HepG2 (cell line): ENCODE measurements around the gene SCRT2. TPM values are rescaled to one million over a fixed set of nuclear protein-coding genes. Genes with fewer than 3 reads are reported as not detected.

Experiments used
- ARID2 ChIP-seq: sonication (generic); formaldehyde crosslinking; IDR thresholded peaks from 2 replicates; pipeline ENCODE4 v1.8.1; 2022; ENCODE audit warnings: mild to moderate bottlenecking, missing genetic modification reagents, borderline replicate concordance
- ELF3 ChIP-seq: IDR thresholded peaks from 2 replicates; pipeline ENCODE4 v1.6.1; 2016; ENCODE audit warnings: missing genetic modification reagents, missing compliant biosample characterization
- FIP1L1 ChIP-seq: fragments of 200-400 bp; formaldehyde crosslinking; IDR thresholded peaks from 2 replicates; pipeline ENCODE4 v1.6.1; 2018; ENCODE audit warnings: low read depth, mild to moderate bottlenecking, low read length, moderate library complexity, borderline replicate concordance; ENCODE audit not compliant: insufficient read depth
- FOXK1 ChIP-seq: sonication (generic); formaldehyde crosslinking; IDR thresholded peaks from 2 replicates; pipeline ENCODE4 v1.4.0; 2020; ENCODE audit warnings: low read depth, missing genetic modification reagents, borderline replicate concordance
- FOXK2 ChIP-seq: fragments of 450-650 bp; IDR thresholded peaks from 2 replicates; pipeline ENCODE4 v1.6.1; 2016
- HDAC1 ChIP-seq: sonication (generic); formaldehyde crosslinking; IDR thresholded peaks from 2 replicates; pipeline ENCODE4 v1.5.1; 2020; ENCODE audit warnings: mild to moderate bottlenecking, missing genetic modification reagents
- HMG20A ChIP-seq: IDR thresholded peaks from 2 replicates; pipeline ENCODE4 v1.6.1; 2016; ENCODE audit warnings: borderline replicate concordance
- HOXA7 ChIP-seq: sonication (generic); formaldehyde crosslinking; IDR thresholded peaks from 2 replicates; pipeline ENCODE4 v1.8.1; 2022; ENCODE audit warnings: mild to moderate bottlenecking, missing genetic modification reagents, moderate library complexity
- JUNB ChIP-seq: sonication (generic); formaldehyde crosslinking; IDR thresholded peaks from 2 replicates; pipeline ENCODE4 v1.8.0; 2022; ENCODE audit warnings: missing genetic modification reagents, mild to moderate bottlenecking, borderline replicate concordance
- KDM5B ChIP-seq: sonication (generic); formaldehyde crosslinking; IDR thresholded peaks from 2 replicates; pipeline ENCODE4 v1.4.0; 2020; ENCODE audit warnings: missing genetic modification reagents, mild to moderate bottlenecking, borderline replicate concordance
- MXD1 ChIP-seq: sonication (generic); formaldehyde crosslinking; IDR thresholded peaks from 2 replicates; pipeline ENCODE4 v1.4.0; 2020; ENCODE audit warnings: mild to moderate bottlenecking, missing genetic modification reagents
- NAIF1 ChIP-seq: sonication (generic); formaldehyde crosslinking; IDR thresholded peaks from 2 replicates; pipeline ENCODE4 v1.5.0; 2020; ENCODE audit warnings: mild to moderate bottlenecking, missing genetic modification reagents, borderline replicate concordance
- RNF2 ChIP-seq: fragments of 450-650 bp; conservative IDR thresholded peaks from 2 replicates; pipeline ENCODE4 v1.6.1; 2016; ENCODE audit warnings: low read depth
- SP140L ChIP-seq: sonication (generic); formaldehyde crosslinking; IDR thresholded peaks from 2 replicates; pipeline ENCODE4 v1.4.0; 2020; ENCODE audit warnings: missing genetic modification reagents, borderline replicate concordance
- TARDBP ChIP-seq: sonication (generic); formaldehyde crosslinking; IDR thresholded peaks from 2 replicates; pipeline ENCODE4 v1.8.0; 2022; ENCODE audit warnings: mild to moderate bottlenecking, missing genetic modification reagents
- TBP ChIP-seq: sonication (generic); formaldehyde crosslinking; IDR thresholded peaks from 2 replicates; pipeline ENCODE4 v1.5.0; 2020; ENCODE audit warnings: missing genetic modification reagents
- ZC3H13 ChIP-seq: sonication (generic); formaldehyde crosslinking; IDR thresholded peaks from 2 replicates; pipeline ENCODE4 v1.8.1; 2023; ENCODE audit warnings: mild to moderate bottlenecking, missing genetic modification reagents, moderate library complexity
- ZNF337 ChIP-seq: sonication (generic); formaldehyde crosslinking; IDR thresholded peaks from 2 replicates; pipeline ENCODE4 v1.5.1; 2020; ENCODE audit warnings: missing genetic modification reagents, low read depth, mild to moderate bottlenecking, borderline replicate concordance
- ZNF343 ChIP-seq: sonication (generic); formaldehyde crosslinking; IDR thresholded peaks from 2 replicates; pipeline ENCODE4 v1.4.0; 2020; ENCODE audit warnings: mild to moderate bottlenecking, missing genetic modification reagents
- ZNF350 ChIP-seq: sonication (generic); formaldehyde crosslinking; IDR thresholded peaks from 2 replicates; pipeline ENCODE4 v1.4.0; 2020; ENCODE audit warnings: mild to moderate bottlenecking, low read depth, missing genetic modification reagents, borderline replicate concordance
- ZNF773 ChIP-seq: sonication (generic); formaldehyde crosslinking; IDR thresholded peaks from 2 replicates; pipeline ENCODE4 v1.4.0; 2020; ENCODE audit warnings: missing genetic modification reagents, borderline replicate concordance
- ZNF788 ChIP-seq: sonication (generic); formaldehyde crosslinking; IDR thresholded peaks from 2 replicates; pipeline ENCODE4 v1.5.0; 2020; ENCODE audit warnings: mild to moderate bottlenecking, missing genetic modification reagents, borderline replicate concordance
- ZNF816 ChIP-seq: sonication (generic); formaldehyde crosslinking; IDR thresholded peaks from 2 replicates; pipeline ENCODE4 v1.8.0; 2022; ENCODE audit warnings: missing genetic modification reagents, mild to moderate bottlenecking, borderline replicate concordance
- ZNF878 ChIP-seq: sonication (generic); formaldehyde crosslinking; IDR thresholded peaks from 2 replicates; pipeline ENCODE4 v1.8.1; 2023; ENCODE audit warnings: mild to moderate bottlenecking, missing genetic modification reagents, moderate library complexity
- ZSCAN20 ChIP-seq: sonication (generic); formaldehyde crosslinking; IDR thresholded peaks from 2 replicates; pipeline ENCODE4 v1.4.0; 2020; ENCODE audit warnings: missing genetic modification reagents, mild to moderate bottlenecking, borderline replicate concordance
- polyA plus RNA-seq, 8 experiments: library from polyadenylated mRNA; depleted of rRNA in 3 of 8; stranded (reverse) in 7 of 8; unstranded in 1 of 8; fragments of >200 nt; fragmentation: Illumina TruSeq in 4 of 8; extraction: Trizol in 4 of 8; gene quantifications; 2 replicates each; pipeline versions ENCODE4 v1.2.1 to v1.2.3, GENCODE V29; 2011 to 2016; ENCODE audit warnings: low read depth in 4 of 8, missing spikeins in 1 of 8, mixed read lengths in 1 of 8; ENCODE audit not compliant: insufficient read depth in 1 of 8
- total RNA-seq, 5 experiments: library from RNA; depleted of rRNA; stranded (reverse); fragments of >200 nt; fragmentation: Illumina TruSeq; extraction: Trizol; gene quantifications; 2 replicates each; pipeline ENCODE4 v1.2.3, GENCODE V29; 2016; ENCODE audit warnings: low read depth in 1 of 5
- TF ChIP-seq, protein P1 (sequence below): IDR thresholded peaks from 2 replicates; pipeline ENCODE4 v1.6.1; 2016; ENCODE audit warnings: missing compliant biosample characterization, missing genetic modification reagents, borderline replicate concordance
- TF ChIP-seq, protein P2 (sequence below): IDR thresholded peaks from 2 replicates; pipeline ENCODE4 v1.6.1; 2012; ENCODE audit warnings: low read depth, low read length, improper control_type of control experiment

Gene SCRT2
- total and polyA plus RNA-seq, 2 of the 13 experiments (the other 11 are each of a cell fraction or from before 2014, with no cell fraction given), result not detected

DNA sequence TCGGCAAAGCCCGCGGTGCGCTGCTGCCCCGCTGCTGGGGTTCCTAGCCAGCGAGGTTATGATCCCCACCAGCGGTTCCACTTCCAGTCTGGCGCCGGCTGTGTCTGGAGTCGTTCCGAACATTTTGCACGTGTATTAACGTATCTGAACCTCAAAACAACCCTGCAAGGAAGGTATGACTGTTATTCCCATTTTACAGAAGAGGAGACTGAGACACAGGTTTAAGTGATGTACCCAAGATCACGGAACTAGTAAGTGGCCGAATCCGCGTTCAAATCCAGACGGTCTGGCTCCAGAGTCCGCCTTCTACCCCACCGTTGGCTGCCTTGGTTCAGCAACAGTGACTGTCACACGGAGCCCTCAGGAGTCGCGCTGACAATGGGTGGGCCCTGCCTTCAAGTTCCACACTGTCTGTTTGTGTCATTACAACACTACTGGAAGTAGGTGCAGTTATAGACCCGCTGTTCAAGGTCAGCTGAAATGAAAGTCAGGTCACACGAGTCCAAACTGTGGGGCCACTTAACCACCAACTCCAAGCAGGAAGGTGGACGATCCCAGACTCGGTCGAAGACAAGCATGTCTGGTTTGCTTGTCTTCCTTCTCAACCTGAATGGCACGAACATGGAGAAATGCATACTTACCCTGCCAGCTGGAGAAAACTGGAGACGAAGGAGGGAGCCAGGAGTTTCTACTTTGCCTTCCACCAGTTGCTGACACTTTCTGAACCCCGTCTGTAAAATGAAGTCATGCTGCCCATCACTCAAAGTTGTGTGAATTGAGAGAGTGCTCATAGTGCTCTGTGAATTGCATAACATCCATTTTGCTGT is 21.8 kb downstream of the SCRT2 start (continued):
- no peak for TF ChIP-seq FOXK1 (CRISPR knock-in tag)
- TF ChIP-seq TARDBP (CRISPR knock-in tag), result peak; percentile 37; the same call in 1 of the 2 replicates
- TF ChIP-seq FOXK2, result no peak
- peak; percentile 61; the same call in 1 of the 2 replicates for TF ChIP-seq HDAC1 (CRISPR knock-in tag)
- no peak for TF ChIP-seq ZSCAN20
- TF ChIP-seq ZNF773, result no peak
- peak; percentile 75 for TF ChIP-seq MXD1 (CRISPR knock-in tag)
- TF ChIP-seq, protein P1, sequence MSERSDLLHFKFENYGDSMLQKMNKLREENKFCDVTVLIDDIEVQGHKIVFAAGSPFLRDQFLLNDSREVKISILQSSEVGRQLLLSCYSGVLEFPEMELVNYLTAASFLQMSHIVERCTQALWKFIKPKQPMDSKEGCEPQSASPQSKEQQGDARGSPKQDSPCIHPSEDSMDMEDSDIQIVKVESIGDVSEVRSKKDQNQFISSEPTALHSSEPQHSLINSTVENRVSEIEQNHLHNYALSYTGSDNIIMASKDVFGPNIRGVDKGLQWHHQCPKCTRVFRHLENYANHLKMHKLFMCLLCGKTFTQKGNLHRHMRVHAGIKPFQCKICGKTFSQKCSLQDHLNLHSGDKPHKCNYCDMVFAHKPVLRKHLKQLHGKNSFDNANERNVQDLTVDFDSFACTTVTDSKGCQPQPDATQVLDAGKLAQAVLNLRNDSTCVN (CRISPR knock-in tag), result no peak
- peak; percentile 81 for TF ChIP-seq ZNF350 (CRISPR knock-in tag)
- TF ChIP-seq HMG20A, result no peak
- TF ChIP-seq ZNF816 (CRISPR knock-in tag), result no peak
- TF ChIP-seq JUNB (CRISPR knock-in tag), result 0 out of 2 replicates have a peak, but pooled peaks have one; percentile 34
- TF ChIP-seq ZNF337 (CRISPR knock-in tag), result no peak; the same call in 1 of the 2 replicates
- 0 out of 2 replicates have a peak, but pooled peaks have one; percentile 53 for TF ChIP-seq ZNF343
- peak; percentile 20; the same call in 1 of the 2 replicates for TF ChIP-seq ZNF788 (CRISPR knock-in tag)
- 0 out of 2 replicates have a peak, but pooled peaks have one; percentile 65 for TF ChIP-seq FIP1L1
- no peak for TF ChIP-seq TBP (CRISPR knock-in tag)
- peak; percentile 22; the same call in 1 of the 2 replicates for TF ChIP-seq ZC3H13 (CRISPR knock-in tag)
- no peak for TF ChIP-seq ARID2 (CRISPR knock-in tag)
- TF ChIP-seq KDM5B, result peak; percentile 72; the same call in 1 of the 2 replicates
- TF ChIP-seq, protein P2, sequence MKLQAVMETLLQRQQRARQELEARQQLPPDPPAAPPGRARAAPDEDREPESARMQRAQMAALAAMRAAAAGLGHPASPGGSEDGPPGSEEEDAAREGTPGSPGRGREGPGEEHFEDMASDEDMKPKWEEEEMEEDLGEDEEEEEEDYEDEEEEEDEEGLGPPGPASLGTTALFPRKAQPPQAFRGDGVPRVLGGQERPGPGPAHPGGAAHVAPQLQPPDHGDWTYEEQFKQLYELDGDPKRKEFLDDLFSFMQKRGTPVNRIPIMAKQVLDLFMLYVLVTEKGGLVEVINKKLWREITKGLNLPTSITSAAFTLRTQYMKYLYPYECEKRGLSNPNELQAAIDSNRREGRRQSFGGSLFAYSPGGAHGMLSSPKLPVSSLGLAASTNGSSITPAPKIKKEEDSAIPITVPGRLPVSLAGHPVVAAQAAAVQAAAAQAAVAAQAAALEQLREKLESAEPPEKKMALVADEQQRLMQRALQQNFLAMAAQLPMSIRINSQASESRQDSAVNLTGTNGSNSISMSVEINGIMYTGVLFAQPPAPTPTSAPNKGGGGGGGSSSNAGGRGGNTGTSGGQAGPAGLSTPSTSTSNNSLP, result no peak
- TF ChIP-seq SP140L (CRISPR knock-in tag), result no peak; the same call in 1 of the 2 replicates
- TF ChIP-seq ELF3 (CRISPR knock-in tag), result no peak
- TF ChIP-seq ZNF878 (CRISPR knock-in tag), result no peak
- TF ChIP-seq NAIF1 (CRISPR knock-in tag), result peak; percentile 88; the same call in 1 of the 2 replicates
- TF ChIP-seq RNF2, result no peak
- TF ChIP-seq HOXA7 (CRISPR knock-in tag), result no peak; the same call in 1 of the 2 replicates
